Activated naive CD8-positive, alpha-beta T cell treated with anti-CD3 and anti-CD28 coated beads, Interleukin-2, amount 50 U/mL, for 16 hours (primary cell): Measurements from ENCODE around the gene ZNF549.
A peak's percentile ranks its signal among the peaks of the same experiment; 100 is the strongest.
"Not testable (repeated sequence)": the region's sequence is repeated elsewhere in the genome, so short reads cannot be mapped to it uniquely, and the experiment has no call there.

Experiments used
- DNase-seq: peaks from one replicate; pipeline ENCODE4 v3.0.0-alpha.2; 2020; ENCODE audit warnings: low read depth, low spot score

The ZNF549 gene

DNA sequence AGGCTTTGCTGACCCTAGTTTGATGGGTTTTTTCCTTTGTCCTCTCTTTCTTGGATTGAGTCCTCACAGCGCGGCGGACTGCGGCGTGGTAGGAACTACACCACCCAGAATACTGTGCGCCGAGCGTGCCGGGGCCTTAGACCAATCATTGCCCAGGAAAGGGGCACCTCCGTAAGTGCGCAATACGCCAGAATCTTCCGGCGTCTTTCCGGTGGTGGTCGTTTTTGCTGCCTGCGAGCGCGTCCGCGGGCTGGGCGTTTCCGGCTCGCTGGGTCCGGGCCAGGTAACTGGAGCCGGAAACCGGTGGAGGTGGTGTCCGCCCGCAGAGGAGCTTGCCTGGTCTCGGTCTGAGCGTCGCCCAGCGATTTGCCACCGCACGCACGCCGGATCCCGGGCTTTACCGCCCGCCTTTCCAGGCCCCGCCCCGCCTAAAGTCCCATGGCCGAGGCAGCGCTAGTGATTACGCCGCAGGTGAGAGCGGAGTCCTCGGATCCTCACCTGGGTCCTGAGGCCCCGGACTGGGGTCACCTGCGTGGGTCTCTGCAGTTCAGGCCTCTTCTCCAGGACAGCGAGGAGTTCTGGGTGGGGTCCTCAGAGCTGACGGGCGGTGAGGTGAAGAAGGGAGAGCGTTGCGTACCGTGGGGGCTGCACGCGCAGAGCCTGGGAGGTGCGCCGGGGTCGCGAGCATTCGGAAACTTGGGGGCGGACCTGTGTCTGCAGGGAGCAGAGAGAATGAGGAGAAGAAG, at the start of gene ZNF549:
Gene ZNF549 (plus strand): TSS at position 221 of the 746 bp plus-strand sequence. CDS start 218 bp downstream, at position 439.
- DNase-seq = peak; percentile 83

DNA sequence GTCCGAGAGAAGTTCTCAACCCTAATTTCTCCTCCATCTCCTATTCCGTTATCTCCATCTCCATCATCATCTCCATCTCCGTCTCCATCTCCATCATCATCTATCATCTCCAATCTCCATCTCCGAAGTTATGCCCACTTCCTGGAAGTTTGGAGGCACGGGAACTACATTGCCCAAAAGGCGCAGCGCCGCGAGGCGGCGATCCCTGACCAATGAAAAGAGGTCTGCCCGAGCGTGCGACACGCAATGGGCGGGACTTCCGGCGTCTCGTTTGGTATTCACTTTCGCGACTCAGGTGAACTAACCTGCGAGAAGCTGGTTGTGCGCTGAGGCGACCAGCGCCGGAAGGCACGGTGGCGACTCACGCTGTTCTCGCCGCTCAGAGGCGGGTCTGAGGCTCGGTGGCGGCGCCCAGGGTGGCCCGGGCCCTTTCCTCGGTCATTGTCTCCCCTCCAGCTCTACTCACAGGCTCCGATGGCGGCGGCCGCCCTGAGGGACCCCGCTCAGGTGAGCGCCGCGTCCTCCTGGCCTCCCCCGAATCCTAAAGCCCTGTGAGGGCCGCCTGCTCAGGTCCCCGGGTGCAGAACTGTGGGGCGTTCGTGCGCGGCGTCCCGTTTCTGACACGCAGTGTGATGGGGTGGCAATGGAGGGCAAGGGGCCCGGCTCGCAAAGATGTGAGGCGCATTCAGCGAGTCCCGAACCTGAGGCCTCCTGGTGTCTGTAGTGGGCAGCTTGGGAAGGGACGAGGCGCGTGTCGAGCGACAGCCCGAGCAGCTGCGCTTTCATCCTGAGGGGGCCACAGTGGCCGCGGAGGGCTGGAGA, 39.5 kb upstream of the ZNF549 start, which contains the start of gene ZNF419:
Gene ZNF419 (plus strand): TSS at position 274 of the 822 bp plus-strand sequence. CDS start 201 bp downstream, at position 475.
- peak; percentile 93 for DNase-seq

DNA sequence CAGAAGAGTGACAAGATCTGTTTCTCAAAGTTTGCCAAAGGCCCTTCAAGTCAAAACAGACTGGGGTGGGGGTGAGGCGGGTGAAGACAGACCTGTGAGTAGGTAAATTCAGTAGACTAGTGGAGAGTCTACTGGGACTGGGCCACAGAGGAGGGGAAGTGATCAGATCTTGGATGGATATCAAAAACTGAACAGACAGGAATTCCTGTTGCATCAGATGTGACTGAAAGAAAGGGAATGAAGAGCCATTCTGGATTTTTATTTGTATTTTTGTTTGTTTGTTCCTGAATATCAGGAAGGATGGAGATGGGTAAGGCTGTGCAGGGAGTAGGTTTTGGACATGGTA, 38.9 kb upstream of the ZNF549 start:
- DNase-seq = not testable (repeated sequence)

DNA sequence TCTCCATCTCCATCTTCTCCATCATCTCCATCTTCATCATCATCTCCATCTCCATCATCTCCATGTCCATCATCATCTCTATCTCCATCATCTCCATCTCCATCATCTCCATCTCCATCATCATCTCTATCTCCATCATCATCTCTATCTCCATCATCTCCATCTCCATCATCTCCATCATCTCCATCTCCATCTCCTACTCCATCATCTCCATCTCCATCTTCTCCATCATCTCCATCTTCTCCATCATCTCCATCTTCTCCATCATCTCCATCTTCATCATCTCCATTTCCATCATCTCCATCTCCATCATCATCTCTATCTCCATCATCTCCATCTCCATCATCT, 27.9 kb upstream of the ZNF549 start:
- DNase-seq = not testable (repeated sequence)

DNA sequence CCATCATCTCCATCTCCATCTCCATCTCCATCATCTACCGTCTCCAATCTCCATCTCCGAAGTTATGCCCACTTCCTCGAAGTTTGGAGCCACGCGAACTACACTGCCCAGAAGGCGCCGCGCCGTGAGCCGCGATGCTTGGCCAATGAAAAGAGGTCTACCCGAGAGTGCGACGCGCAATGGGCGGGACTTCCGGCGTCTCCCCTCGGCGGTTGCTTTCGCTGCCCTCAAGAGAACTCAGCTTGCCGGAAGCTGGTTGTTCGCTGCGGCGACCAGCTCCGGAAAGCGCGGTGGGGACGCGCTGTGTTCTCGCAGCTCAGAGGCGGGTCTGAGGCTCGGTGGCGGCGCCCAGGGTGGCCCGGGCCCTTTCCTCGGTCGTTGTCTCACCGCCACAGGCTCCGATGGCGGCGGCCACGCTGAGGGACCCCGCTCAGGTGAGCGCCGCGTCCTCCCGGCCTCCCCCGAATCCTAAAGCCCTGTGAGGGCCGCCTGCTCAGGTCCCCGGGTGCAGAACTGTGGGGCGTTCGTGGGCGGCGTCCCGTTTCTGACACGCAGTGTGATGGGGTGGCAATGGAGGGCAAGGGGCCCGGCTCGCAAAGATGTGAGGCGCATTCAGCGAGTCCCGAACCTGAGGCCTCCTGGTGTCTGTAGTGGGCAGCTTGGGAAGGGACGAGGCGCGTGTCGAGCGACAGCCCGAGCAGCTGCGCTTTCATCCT, 27.3 kb upstream of the ZNF549 start, which contains the start of gene ZNF773:
Gene ZNF773 (plus strand): TSS at position 259 of the 716 bp plus-strand sequence. CDS start 143 bp downstream, at position 402.
- DNase-seq = peak; percentile 92

DNA sequence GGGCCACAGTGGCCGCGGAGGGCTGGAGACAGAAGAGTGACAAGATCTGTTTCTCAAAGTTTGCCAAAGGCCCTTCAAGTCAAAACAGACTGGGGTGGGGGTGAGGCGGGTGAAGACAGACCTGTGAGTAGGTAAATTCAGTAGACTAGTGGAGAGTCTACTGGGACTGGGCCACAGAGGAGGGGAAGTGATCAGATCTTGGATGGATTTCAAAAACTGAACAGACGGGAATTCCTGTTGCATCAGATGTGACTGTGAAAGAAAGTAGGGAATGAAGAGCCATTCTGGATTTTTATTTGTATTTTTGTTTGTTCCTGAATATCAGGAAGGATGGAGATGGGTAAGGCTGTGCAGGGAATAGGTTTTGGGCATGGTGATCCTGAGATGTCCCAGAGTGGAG, 26.8 kb upstream of the ZNF549 start:
- not testable (repeated sequence) for DNase-seq

DNA sequence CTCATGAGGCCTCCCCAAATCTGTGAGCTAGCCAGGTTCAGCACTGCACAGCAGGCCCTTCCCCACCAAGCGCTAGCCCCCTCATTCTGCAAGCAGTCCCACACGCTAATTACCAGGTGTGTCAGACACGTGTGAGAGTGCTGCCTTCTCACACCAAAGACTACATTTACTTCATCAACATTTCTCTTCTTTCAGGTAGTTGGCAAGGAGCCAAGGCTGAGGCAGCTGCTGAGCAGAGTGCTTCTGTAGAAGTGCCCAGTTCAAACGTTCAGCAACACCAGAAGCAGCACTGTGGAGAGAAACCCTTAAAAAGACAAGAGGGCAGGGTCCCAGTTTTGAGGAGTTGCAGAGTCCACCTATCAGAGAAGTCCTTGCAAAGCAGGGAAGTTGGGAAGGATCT, 21.0 kb upstream of the ZNF549 start:
- no peak for DNase-seq

DNA sequence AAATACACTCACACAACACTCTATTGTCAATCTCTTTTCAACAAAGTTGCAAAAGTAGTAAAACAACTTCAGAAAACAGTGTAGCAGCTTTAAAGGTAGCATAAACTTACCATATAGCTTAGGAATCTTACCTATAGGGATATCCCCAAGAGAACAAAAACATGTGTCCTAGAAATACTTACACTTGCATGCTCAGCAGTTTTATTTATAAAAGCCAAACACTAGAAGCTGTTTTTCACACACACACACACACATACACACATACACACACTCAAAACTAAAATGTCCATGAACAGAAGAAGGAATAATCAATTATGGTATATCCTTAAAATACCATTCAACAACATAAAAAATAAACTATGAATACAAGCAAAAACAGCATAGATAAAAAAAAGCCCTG, 15.7 kb upstream of the ZNF549 start:
- no peak for DNase-seq

DNA sequence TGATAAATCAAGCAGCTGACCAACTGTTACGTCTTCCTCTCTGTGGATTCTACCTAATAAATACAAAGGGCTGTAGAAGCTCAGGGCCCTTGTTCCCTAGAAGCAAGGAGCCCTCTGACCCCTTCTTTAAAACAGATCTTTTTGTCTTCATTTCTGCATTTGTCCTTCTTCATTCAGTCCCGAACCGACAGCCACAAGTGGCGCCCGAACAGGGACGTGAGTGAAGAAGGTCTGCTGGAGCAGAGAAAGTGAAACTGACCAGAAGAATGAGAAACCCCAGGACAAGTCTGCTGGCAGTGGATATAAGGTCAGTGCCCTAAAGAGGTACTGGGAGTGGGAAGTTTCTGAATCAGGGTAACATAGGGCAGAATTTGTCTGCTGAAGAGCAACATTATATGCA, 14.3 kb upstream of the ZNF549 start:
- no peak for DNase-seq

DNA sequence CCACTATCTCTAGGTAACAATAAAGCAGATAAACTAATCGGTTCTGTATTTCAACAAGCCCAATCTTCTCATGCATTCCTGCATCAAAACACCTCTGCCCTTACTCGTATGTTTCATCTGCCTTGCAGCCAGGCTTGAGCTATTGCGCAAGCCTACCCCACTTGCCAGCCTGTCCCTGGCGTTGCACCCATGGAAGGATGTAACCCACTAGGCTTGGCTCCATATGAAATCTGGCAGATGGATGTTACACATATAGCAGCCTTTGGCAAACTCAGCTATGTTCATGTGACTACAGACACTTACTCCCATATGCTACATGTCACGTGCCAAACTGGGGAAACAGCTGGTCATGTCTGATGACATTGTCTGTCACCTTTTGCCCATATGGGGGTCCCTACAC, 11.9 kb upstream of the ZNF549 start:
- no peak for DNase-seq

DNA sequence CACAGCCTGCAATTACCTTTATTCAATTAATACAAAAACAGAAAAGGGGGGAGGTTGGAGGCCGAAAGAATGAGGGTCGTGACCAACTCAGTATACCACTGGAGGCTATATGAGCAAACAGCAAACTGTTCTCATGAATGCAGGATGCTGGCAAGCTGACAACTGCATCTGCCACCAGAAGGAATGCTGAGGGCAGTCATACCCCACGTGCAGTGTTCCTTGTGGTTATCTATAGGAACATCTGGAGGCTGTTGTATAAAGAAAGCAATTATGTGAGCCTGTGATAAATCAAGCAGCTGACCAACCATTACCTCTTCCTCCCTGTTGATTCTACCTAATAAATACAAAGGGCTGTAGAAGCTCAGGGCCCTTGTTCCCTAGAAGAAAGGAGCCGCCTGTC, 9.1 kb upstream of the ZNF549 start:
- DNase-seq = not testable (repeated sequence)

DNA sequence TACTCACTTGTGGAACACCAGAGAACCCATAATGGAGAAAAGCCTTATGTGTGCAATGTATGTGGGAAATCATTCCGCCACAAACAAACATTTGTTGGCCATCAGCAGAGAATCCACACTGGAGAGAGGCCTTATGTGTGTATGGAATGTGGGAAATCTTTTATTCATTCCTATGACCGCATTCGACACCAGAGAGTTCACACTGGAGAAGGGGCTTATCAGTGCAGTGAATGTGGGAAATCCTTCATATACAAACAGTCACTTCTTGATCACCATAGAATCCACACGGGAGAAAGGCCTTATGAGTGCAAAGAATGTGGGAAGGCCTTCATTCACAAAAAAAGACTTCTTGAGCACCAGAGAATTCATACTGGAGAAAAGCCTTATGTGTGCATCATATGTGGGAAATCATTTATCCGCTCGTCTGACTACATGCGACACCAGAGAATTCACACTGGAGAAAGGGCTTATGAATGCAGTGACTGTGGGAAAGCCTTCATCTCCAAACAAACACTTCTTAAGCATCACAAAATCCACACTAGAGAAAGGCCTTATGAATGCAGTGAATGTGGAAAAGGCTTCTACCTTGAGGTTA, 10.9 kb downstream of the ZNF549 start:
- no peak for DNase-seq

DNA sequence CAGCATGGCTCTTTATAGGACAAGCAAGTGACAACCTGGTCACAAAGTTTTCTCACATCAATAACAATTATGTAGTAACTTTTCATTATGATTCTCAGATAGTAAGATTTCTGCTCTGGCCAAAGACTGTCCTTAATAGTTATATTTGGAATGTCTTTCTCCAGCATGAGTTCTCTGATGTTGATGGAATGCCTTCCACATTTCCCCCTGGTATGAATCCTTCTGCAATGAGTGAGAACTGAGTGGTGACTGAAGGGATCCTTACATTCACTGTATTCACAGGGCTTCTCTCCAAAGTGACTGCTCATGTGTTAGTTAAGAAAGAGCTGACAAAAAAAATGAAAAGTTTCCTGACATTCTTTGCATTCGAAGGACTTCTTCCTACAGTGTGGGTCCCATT, 19.4 kb downstream of the ZNF549 start:
- DNase-seq = no peak

DNA sequence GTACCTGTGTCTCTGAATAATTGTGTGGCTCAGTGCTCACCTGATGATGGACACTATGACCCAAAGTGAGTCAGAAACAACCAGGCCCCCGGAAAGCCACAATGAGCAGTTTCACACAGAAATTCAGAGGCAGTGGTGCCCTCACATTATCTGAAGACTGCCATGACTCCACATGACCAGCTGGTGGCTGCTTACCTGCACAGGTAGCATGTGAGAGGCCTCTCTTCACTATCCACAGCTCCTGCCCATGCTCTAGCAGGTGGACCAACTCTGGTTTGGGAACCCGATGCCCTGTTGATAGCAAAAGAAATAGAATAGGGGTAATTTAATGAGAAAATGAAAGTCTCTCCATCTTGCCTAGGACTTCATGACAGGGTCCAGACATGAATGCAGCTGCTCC, 25.3 kb downstream of the ZNF549 start:
- DNase-seq = no peak

DNA sequence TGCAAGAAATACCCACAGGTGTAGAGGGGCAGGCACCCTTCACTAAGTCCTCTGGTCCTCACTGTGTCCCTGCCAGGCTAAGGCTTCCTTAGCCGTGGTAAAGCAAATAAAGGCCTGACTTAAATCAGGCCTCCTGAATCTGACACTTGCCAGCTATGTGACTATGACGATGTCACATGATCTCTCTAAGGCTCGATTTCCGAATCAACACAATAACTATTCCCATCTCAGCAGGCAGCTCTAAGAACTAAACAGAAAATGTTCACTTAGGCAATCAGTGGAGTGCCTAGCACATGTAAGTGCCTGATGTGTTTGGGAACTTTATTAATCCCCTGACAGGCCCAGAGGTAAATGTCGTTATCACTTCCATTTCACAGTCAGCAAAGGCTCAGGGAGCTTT, 30.5 kb downstream of the ZNF549 start:
- no peak for DNase-seq

DNA sequence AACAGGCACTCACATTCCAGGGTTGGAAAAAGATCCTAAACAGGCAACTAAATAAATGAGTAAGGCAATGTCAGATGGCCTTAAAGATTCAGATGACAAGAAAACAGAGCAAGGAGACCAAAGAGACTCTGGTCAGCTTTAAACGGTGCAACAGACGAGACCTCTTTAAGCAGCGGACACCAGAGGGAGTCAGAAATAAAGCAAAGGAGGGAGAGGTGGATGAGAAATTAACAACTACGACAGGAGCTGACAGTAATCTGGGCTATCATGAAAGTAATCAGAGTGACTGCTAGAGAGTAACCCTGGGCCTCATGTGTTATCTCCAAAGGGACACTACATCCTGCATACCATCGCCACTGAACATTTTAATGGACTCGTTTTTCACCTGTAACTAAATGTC, 31.4 kb downstream of the ZNF549 start:
- DNase-seq = no peak

DNA sequence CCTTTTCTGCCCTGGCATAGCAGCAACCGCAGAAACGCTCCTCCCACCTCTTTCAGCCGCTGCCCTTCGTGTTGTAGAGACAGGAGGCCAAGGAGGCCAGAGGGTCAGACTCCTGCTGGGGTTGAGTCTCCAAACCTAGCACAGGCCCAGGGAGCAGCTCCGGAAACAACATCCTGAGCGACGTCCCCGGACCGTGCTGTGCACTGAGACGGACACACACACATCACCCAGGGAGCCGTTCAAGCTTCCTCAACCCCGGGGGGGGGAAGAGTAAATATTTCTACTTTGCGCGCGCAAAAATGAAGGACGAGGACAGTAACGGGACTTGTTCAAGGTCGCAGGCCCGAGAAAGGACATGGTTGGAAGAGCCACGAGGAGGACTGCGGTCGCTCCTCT, 31.9 kb downstream of the ZNF549 start:
- DNase-seq = no peak

DNA sequence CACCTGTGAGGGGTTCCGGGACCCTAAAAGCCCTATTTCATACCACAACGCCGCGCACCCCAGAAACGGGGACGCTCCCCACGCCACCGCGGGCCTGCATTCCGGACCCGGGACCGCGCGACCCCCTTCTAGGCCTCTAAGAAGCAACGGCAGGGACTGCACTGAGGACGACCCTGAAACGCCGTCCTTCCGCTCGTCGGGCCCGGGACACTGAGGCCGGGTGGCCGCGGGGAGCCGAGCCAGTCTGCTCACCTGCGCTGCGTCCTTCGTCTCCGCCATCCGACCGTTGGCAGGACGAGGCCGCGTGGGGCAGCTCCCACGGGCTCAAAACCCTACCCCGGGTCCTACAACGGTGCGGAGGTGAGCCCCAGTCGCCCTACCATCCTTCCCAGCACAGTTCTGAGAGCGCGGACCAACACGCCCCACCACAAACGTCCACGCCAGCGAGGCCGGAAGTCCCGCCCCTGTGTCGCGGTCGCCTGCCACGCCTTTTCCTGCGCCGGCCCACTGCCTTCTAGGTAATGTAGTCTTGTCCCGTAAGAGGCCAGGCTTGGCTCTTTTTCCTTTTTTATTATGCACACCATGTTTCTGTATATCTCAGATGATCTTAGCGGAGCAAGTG, 32.4 kb downstream of the ZNF549 start, which contains the start of gene ZNF550:
Gene ZNF550 (minus strand): TSS at position 460 of the 622 bp plus-strand sequence. CDS start 181 bp downstream, at position 279.
- DNase-seq = peak; percentile 79

DNA sequence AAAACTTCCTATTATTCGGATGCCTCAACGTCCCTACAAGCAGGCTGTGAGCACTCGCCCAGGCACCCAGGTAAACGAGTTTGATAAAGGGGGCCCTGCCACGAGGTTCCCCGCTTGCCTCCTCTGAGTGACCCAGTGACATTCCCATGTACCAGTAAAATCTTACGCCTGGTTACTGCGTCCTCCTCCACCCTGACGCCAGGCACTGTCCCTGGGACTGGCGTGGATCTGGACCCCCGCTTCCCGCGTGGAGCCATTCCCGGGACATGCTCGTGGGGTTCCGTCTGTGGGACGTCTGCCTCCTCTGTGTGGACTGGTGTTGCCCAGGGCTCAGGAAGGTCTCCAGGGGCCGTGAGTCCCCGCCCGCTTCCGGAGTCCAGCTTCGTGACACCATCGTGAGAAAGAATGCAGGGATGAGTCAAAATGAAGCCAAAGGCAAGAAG, 32.9 kb downstream of the ZNF549 start:
- no peak for DNase-seq

DNA sequence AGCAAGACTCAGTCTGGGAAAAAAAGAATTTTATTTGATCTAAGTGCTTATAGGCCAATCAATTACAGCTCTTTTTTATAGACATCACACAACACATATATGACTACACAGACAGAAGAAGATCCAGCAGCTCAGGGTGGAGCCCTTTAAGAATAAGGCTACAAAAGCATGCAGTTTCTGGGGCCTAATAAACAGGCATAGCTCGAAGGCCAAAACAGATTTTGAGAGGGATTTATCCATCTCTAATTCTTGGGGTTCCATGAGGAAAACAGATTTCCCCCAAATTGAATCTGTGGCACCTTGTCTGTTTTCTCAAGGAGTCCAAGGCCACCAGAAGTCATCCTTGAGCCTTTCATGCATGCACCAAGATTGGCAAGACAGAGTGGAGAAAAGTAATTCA, 36.4 kb downstream of the ZNF549 start:
- no peak for DNase-seq
